Nucleus accumbens (tissue), 56 donors: ENCODE results near the gene XYLT1.

Source experiments
- DNase-seq, 56 donors: peaks; one replicate each; lab custom pipeline; 2025; lab: John Stamatoyannopoulos, UW

XYLT1 gene

GRCh38 chr16:17244872-17245551, 225.7 kb downstream of the XYLT1 start:
- peak in 2 of 56 donors; percentile 3 to 11 for DNase-seq

- DNase-seq: no peak
Observed at GRCh38 chr16:17241264-17241835, 229.4 kb downstream of the XYLT1 start.

- DNase-seq: no peak
Observed at GRCh38 chr16:17238285-17239028, 232.3 kb downstream of the XYLT1 start.

DNA sequence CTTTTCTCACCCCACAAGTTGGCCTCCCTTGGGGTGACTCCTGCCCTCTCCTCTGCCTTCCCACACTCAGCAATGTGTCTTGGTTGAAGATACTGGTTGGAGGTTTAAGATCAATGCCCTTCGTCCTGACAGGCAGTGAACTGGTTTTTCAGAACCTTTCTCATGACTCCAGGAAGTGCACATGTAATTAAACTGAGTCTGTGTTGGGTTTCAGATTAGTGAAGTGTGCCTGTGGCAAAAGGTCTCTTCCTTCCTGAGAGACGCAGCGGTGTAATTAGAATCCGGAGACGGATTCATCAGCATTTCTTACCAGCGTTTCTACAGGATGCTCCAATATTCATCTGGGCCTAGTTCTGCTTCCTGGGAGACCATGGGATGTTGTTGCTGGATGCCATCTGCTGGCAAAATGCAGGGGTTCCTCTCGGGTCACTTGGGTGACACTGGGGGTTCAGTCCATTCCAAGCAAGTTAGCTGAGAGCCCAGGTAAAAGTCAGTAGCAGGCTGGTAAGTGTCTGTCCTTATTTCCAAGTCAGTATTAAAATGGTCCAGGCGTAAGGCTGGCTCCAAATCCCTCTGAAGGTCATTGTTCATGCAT, 233.3 kb downstream of the XYLT1 start:
- peak in 1 of 56 donors; percentile 8 for DNase-seq

- DNase-seq: peak in 4 of 56 donors; percentile 5 to 13 (median 7)
Observed at GRCh38 chr16:17235147-17235815, 235.5 kb downstream of the XYLT1 start.

- DNase-seq: peak in 1 of 56 donors; percentile 6
Observed at GRCh38 chr16:17233318-17234002, 237.3 kb downstream of the XYLT1 start.

GRCh38 chr16:17232487-17232886, 238.3 kb downstream of the XYLT1 start:
- DNase-seq: no peak

DNA sequence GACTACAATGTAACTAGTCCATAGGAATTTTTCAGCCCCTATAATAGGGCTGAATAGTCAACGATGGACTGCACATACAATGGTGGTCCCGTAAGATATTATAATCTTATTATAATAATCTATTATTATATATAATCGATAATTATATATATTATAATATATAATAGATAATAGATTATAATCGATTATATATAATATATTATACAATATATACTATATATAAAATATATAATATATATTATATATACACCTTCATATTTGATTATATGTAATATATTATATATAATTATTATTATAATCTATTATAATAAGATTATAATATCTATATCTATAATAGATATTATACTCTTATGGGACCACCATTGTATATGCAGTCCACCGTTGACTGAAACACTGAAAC, 238.8 kb downstream of the XYLT1 start:
- no peak for DNase-seq

DNA sequence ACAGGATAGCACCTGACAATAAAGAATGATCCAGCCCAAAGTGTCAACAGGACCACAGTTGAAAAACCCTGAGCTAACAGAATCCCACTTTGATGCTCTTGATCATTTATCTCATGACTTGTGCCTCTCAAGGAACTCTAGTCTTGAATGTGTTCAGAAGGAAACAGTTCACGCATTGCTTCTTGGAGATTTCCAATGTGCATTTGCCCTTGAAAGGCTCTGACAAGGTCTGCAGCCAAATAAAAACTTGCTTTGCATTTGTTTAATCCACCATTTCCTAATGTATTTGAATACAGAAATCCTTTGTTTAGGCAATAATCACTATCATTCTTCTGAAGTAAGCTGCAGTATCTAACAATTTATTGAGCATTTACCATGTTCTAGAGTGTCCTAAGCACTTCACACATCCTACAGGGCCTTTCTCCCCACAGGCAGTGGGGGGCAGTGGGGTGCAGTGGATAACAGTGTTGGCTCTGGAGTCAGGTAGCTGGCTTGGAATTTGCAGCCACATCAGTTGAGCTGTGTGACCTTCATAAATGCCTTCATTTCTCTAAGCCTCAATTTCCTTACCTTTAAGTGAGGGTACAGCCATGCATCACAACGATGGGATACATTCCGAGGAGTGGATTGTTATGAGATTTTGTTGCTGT, 239.7 kb downstream of the XYLT1 start:
- no peak for DNase-seq

GRCh38 chr16:17229766-17230165, 241.0 kb downstream of the XYLT1 start:
- DNase-seq: no peak

GRCh38 chr16:17229131-17229530, 241.6 kb downstream of the XYLT1 start:
- no peak for DNase-seq

DNA sequence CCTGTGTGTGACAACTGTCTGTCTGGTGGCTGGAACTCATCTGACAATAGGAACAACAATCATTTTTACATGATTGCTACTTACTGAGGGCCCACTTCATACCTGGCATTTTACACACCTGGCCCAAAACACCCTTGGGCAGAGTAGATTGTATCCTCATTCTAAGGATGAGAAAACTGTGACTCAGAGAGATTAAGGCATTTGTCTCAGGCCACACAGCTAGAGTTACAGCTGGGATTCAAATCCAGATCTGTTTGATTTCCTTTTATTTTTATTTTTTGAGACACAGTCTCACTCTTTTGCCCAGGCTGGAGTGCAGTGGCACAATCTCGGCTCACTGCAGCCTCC, 242.1 kb downstream of the XYLT1 start:
- no peak for DNase-seq

- DNase-seq: no peak
Observed at GRCh38 chr16:17228048-17228707, 242.6 kb downstream of the XYLT1 start.

- no peak for DNase-seq
Observed at GRCh38 chr16:17227278-17227677, 243.5 kb downstream of the XYLT1 start.

DNA sequence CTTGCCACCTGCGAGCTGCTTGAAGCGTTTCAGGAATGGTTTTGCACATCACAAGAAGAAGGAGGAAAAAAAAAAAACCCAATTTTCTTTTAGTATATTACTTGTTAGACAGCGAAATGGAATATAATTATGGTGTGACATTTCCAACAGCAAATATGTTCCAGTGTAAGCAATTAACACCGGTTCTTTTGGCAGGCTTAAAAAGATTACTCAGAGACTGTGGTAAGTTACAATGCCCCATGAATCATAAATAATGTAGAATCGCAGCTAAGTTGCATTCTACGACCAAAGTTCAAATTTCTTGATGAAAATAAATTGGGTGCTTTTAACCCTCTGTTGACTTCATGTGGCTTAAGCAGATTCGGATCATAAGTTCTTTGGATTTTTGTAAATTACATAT, 245.2 kb downstream of the XYLT1 start:
- no peak for DNase-seq

GRCh38 chr16:17224879-17225281, 245.9 kb downstream of the XYLT1 start:
- peak in 6 of 56 donors; percentile 2 to 27 (median 9) for DNase-seq

- no peak for DNase-seq
Observed at GRCh38 chr16:17224350-17224749, 246.4 kb downstream of the XYLT1 start.

GRCh38 chr16:17223576-17223975, 247.2 kb downstream of the XYLT1 start:
- DNase-seq: no peak

GRCh38 chr16:17222871-17223401, 247.8 kb downstream of the XYLT1 start:
- peak in 22 of 56 donors; percentile 6 to 66 (median 19) for DNase-seq
